HuH-7 (cell line): ENCODE results near the gene ZNF320.
"Not testable (repeated sequence)": the region's sequence is repeated elsewhere in the genome, so short reads cannot be mapped to it uniquely, and the experiment has no call there.

Source experiments
- DNase-seq: peaks from one replicate; pipeline ENCODE4 v3.0.0; 2011; ENCODE audit warnings: low spot score

ZNF320 gene

GRCh38 chr19:52922841-52923777 is 25.7 kb upstream of the ZNF320 start, which contains the start of gene ZNF888:
Gene ZNF888 (minus strand): TSS chr19:52923428. CDS start chr19:52917873, 5,555 bp downstream.
- DNase-seq: peak; percentile 64

GRCh38 chr19:52917531-52917930 is 20.1 kb upstream of the ZNF320 start:
- DNase-seq: no peak

- no peak for DNase-seq
Measured at GRCh38 chr19:52910648-52911047, 13.2 kb upstream of the ZNF320 start.

- DNase-seq: not testable (repeated sequence)
Measured at GRCh38 chr19:52904052-52904780, 6.8 kb upstream of the ZNF320 start.

GRCh38 chr19:52901842-52902241 is 4.4 kb upstream of the ZNF320 start:
- DNase-seq: no peak

GRCh38 chr19:52898596-52898995 is 1.2 kb upstream of the ZNF320 start:
- DNase-seq: not testable (repeated sequence)

- no peak for DNase-seq
Measured at GRCh38 chr19:52898101-52898500, 666 bp upstream of the ZNF320 start.

- peak; percentile 25 for DNase-seq
Measured at GRCh38 chr19:52896431-52897137, 851 bp downstream of the ZNF320 start.

- no peak for DNase-seq
Measured at GRCh38 chr19:52891336-52891735, 6.1 kb downstream of the ZNF320 start.

GRCh38 chr19:52889931-52890330 is 7.5 kb downstream of the ZNF320 start:
- DNase-seq: no peak

- no peak for DNase-seq
Measured at GRCh38 chr19:52889076-52889475, 8.4 kb downstream of the ZNF320 start.

- DNase-seq: no peak
Measured at GRCh38 chr19:52880895-52881389, 16.5 kb downstream of the ZNF320 start.

- not testable (repeated sequence) for DNase-seq
Measured at GRCh38 chr19:52872996-52873395, 24.4 kb downstream of the ZNF320 start.

- DNase-seq: no peak
Measured at GRCh38 chr19:52871466-52871865, 26.0 kb downstream of the ZNF320 start.

GRCh38 chr19:52868031-52868430 is 29.4 kb downstream of the ZNF320 start:
- not testable (repeated sequence) for DNase-seq

GRCh38 chr19:52857378-52858191 is 39.9 kb downstream of the ZNF320 start, which contains the start of gene ZNF468:
Gene ZNF468 (minus strand): TSS chr19:52857619. CDS start chr19:52854272, 3,347 bp downstream.
- peak; percentile 10 for DNase-seq

- not testable (repeated sequence) for DNase-seq
Measured at GRCh38 chr19:52856540-52857377, 40.7 kb downstream of the ZNF320 start.
